Gastrocnemius medialis (tissue), 4 donors: ENCODE data around the gene ARHGAP8. TPM values are rescaled to one million over a fixed set of nuclear protein-coding genes. Genes with fewer than 3 reads are reported as not detected.
"Not testable (repeated sequence)": the region's sequence is repeated elsewhere in the genome, so short reads cannot be mapped to it uniquely, and the experiment has no call there.

ENCODE experiments used
- ATAC-seq, 2 donors: fragments of 150-250 bp; one replicate each; pipeline ENCODE4 v1.9.1; 2016
- DNase-seq, 2 donors: peaks; one replicate each; pipeline ENCODE4 v3.0.0-alpha.2; 2019
- H3K27ac ChIP-seq, 4 donors: fragments of 200-600 bp; sonication (generic); 1 replicate in 1 of 4; 2 replicates in 3 of 4; pipeline ENCODE4 v1.5.1; 2016 to 2018; ENCODE audit warnings: mild to moderate bottlenecking in 2 of 4, moderate library complexity in 1 of 4
- H3K27me3 ChIP-seq, 3 donors: fragments of 200-600 bp; sonication (generic) in 2 of 3; 1 replicate in 1 of 3; 2 replicates in 2 of 3; pipeline versions ENCODE4 v1.5.1 to v1.6.0; 2016 to 2019; ENCODE audit warnings: mild to moderate bottlenecking in 1 of 3, moderate library complexity in 1 of 3
- H3K36me3 ChIP-seq, 2 donors: fragments of 200-600 bp; sonication (generic) in 1 of 2; one replicate each; pipeline ENCODE4 v1.5.1; 2017 to 2018
- H3K4me1 ChIP-seq, 2 donors: fragments of 200-600 bp; sonication (generic) in 1 of 2; one replicate each; pipeline ENCODE4 v1.5.1; 2016 to 2017; ENCODE audit warnings: mild to moderate bottlenecking in 2 of 2
- H3K4me3 ChIP-seq, 4 donors: fragments of 200-600 bp; sonication (generic) in 3 of 4; 1 replicate in 1 of 4; 2 replicates in 3 of 4; pipeline ENCODE4 v1.5.1; 2016 to 2019; ENCODE audit warnings: mild to moderate bottlenecking in 2 of 4
- H3K9me3 ChIP-seq, 3 donors: fragments of 200-600 bp; sonication (generic) in 2 of 3; 1 replicate in 1 of 3; 2 replicates in 2 of 3; pipeline ENCODE4 v1.5.1; 2016 to 2019
- POLR2A ChIP-seq, 2 donors: fragments of 450-650 bp; IDR thresholded peaks; one replicate each; pipeline ENCODE4 v1.6.1; 2017; ENCODE audit warnings: antibody characterized with exemption in 2 of 2, mild to moderate bottlenecking in 2 of 2, moderate library complexity in 2 of 2
- in situ Hi-C, 4 donors: fragments of 200-750 bp; cut with MboI; loops; one replicate each; pipeline versions ENCODE4 v1.15.0 to v1.8.0; 2017; ENCODE audit warnings: low sequenced_read_pairs in 4 of 4
- intact Hi-C: fragments of 100-400 bp; cut with DNase I; formaldehyde crosslinking; loops from one replicate; pipeline ENCODE4 v1.15.1; 2023; ENCODE audit warnings: low total_unique reads
- total RNA-seq, 4 donors: library from RNA; depleted of rRNA; stranded (reverse); fragments of >200 nt; gene quantifications; one replicate each; pipeline versions ENCODE4 v1.1.0 to v1.2.3, GENCODE V29; 2016
- TF ChIP-seq, protein P1 (sequence below), 5 experiments: fragments of 450-650 bp in 3 of 5; fragments of 200-600 bp in 2 of 5; sonication (generic) in 2 of 5; IDR thresholded peaks in 4 of 5; conservative IDR thresholded peaks in 1 of 5; 1 replicate in 4 of 5; 2 replicates in 1 of 5; pipeline ENCODE4 v1.5.1; 2016 to 2019; ENCODE audit warnings: antibody characterized with exemption in 5 of 5, mild to moderate bottlenecking in 3 of 5, moderate library complexity in 3 of 5

Gene ARHGAP8
- total RNA-seq, 4 donors from 2014 or later = not detected

DNA sequence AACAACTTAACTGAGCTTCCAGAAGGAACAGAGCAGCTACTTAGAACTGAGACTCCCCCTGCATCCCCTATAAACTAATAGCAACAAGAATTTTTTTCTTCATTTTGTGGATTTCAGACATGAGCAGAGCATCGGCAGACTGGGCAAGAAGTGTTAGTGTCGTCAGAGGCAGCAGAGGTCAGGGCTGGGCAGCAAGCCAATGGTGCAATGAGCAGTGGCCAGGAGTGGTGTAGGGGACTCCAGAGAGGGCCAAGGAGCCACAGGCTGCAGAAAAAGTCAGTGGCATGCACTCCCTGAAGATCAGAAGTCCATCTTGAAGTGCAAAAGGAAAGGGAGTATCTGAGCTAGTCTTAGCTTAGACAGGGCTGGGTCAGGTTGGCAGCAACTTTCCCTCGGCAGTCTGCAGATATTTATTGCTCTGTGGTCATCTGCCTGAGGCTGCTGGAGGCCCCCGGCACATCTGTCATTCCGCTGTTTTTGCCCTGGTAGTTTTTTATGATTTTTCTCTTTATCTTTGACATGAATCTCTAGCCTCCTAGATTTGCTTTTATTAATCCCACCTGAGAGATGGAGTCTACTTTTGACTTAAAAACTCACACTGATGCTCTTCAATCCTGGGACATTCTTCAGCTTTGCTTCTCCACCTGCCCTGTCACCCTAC, 152.2 kb downstream of the ARHGAP8 start:
- peaks cover 0 to 14% (median 0%) of the 10 kb centered on the region in 3 donors for H3K9me3 ChIP-seq
- intact Hi-C loops, H3K4me3 ChIP-seq, H3K27me3 ChIP-seq, ATAC-seq, H3K4me1 ChIP-seq, in situ Hi-C loops, H3K27ac ChIP-seq, H3K36me3 ChIP-seq, DNase-seq: not testable (repeated sequence)

DNA sequence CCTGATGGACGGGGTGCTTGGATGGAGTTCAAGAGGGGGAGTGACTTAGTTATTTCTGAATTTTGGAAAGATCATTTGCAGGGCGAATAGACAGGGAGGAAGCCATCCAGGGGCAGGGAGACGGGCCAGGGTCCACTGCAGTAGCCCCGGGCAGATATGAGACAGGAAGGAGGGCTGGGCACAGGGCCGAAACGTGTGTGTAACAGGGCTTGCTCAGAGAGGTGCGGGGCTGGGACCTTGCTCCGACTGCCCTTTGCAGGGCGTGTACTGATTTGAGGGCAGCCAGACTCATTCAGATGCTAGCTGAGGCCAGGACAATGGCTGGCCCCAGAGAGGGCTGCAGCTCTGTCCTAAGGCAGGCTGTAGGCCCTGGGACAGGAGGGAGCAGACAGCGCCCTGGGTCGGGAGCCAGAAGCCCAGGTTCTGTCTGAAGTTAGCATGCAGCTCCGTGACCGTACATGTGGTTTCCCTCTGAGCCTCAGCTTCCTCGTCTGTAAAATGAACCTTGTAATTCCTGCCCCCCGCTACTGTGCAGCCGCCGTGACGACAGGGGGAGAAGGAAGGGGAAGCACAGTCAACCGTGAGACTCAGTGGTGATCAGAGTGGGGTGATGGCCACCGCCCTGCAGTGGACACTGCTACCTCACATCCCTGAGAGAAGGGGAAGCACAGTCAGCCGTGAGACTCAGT, 154.0 kb downstream of the ARHGAP8 start:
- no peak overlapping the region for H3K4me3 ChIP-seq
- TF ChIP-seq, protein P1, sequence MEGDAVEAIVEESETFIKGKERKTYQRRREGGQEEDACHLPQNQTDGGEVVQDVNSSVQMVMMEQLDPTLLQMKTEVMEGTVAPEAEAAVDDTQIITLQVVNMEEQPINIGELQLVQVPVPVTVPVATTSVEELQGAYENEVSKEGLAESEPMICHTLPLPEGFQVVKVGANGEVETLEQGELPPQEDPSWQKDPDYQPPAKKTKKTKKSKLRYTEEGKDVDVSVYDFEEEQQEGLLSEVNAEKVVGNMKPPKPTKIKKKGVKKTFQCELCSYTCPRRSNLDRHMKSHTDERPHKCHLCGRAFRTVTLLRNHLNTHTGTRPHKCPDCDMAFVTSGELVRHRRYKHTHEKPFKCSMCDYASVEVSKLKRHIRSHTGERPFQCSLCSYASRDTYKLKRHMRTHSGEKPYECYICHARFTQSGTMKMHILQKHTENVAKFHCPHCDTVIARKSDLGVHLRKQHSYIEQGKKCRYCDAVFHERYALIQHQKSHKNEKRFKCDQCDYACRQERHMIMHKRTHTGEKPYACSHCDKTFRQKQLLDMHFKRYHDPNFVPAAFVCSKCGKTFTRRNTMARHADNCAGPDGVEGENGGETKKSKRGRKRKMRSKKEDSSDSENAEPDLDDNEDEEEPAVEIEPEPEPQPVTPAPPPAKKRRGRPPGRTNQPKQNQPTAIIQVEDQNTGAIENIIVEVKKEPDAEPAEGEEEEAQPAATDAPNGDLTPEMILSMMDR (IDR thresholded peaks at IDR 0.05 in 4 of 5, conservative IDR thresholded peaks at IDR 0.05 in 1 of 5) = no peak
- no peaks in the 10 kb centered on the region for H3K4me1 ChIP-seq
- H3K36me3 ChIP-seq = no peaks in the 10 kb centered on the region
- intact Hi-C loops (no loop called here), in situ Hi-C loops (no loop called here)
- ATAC-seq (no peak), DNase-seq (no peak)
- no peaks in the 10 kb centered on the region for H3K27me3 ChIP-seq
- no peak overlapping the region for H3K27ac ChIP-seq
- H3K9me3 ChIP-seq = peaks cover 0 to 9% (median 0%) of the 10 kb centered on the region in 3 donors

DNA sequence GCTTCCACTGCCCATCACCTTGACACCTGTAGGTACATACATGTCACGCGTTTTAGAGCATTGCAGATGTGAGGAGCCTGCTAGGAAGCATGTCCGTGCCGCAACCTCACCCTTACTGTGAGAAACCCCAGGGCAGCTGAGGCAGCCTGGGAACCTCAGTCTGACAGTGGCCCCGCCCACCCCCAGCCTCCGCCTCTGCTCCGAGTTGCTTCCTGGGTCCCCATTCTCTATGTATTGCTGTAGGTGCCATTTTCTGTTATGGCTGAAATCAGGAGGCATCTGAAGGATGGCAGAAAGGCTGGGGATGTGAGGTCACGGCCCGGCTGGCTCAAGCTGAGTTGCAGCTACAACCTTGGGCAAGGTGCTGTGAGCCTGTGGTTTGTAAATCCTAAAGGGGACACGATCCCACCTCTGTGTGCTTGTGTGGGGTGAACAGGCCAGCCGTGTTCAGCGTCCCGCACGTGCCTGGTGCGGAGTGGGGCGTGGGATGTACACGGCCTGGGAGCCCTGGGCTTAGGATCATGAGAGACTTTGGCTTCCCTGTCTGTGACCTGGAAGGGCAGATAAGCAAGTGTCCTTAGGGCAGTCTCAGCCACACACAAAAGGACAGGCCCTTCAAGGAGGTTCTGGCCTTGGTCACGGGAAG, 154.7 kb downstream of the ARHGAP8 start:
- Histone ChIP-seq H3K27me3 (no peaks in the 10 kb centered on the region), H3K9me3 (peaks cover 0 to 1% (median 0%) of the 10 kb centered on the region in 3 donors), H3K4me3 (no peak overlapping the region), H3K4me1 (no peaks in the 10 kb centered on the region), H3K27ac (no peak overlapping the region), H3K36me3 (no peaks in the 10 kb centered on the region)
- in situ Hi-C loops = no loop called here
- ATAC-seq (no peak), DNase-seq (no peak)
- TF ChIP-seq, protein P1 (IDR thresholded peaks at IDR 0.05 in 4 of 5, conservative IDR thresholded peaks at IDR 0.05 in 1 of 5) = no peak
- no peak for TF ChIP-seq POLR2A (IDR thresholded peaks at IDR 0.05)
- intact Hi-C loops = no loop called here

DNA sequence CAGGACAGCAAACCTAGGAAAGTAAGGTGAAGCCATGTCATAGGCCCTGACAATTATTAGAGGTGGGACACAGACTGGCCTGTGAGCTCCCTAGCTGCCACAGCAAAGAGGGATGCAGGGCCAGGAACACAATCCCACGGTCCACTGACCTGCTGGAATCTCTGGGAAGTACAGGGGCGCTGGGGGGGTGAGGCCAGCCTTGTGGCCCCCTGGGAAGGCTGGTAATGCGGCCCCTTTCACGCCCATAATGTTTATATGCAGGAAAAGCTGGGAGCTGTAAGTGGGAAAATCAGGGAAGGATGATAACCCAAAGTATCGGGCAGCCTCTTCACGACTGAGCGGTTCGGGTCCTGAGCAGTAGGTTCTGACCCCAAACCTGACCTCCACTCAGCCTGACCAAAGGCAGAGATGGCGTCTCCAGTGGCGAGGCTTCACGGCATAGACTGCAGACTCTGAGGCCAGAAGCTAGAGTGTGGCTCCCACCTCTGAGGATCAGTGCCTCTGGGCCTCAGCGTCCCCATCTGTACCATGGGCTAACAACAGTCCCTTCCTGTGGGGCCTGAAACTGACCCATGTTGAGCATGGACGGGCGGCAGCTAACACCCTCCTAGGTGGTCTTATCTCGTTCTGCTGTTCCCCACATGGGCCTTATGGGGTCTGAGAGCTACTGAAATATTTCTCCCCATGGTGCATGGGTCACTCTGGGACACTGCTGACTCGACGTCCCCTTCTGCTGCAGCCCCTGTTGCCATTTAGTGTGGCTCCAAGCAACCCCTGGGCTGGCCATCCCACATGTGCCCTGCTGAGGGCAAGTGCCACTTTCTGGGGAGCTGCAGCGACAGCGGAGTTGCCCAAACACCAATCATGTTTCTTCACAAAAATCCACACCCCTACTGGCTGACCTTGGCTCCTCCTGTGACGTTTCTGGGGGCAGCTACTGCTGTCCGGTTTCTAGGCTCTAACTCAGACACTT, 155.7 kb downstream of the ARHGAP8 start:
- ATAC-seq (no peak), DNase-seq (no peak)
- Histone ChIP-seq H3K9me3 (no peaks in the 10 kb centered on the region), H3K4me3 (no peak overlapping the region), H3K36me3 (no peaks in the 10 kb centered on the region), H3K27me3 (no peaks in the 10 kb centered on the region), H3K4me1 (no peaks in the 10 kb centered on the region), H3K27ac (no peak overlapping the region)
- in situ Hi-C loops = no loop called here
- intact Hi-C loops = no loop called here
- TF ChIP-seq POLR2A (IDR thresholded peaks at IDR 0.05) = no peak
- TF ChIP-seq, protein P1 (IDR thresholded peaks at IDR 0.05 in 4 of 5, conservative IDR thresholded peaks at IDR 0.05 in 1 of 5) = no peak
